ENCODE results near the gene CCL15. TPM values are rescaled to one million over a fixed set of nuclear protein-coding genes. Genes with fewer than 3 reads are reported as not detected.
"Not testable (repeated sequence)": the region's sequence is repeated elsewhere in the genome, so short reads cannot be mapped to it uniquely, and the experiment has no call there.

The CCL15 gene
- total and polyA plus RNA-seq, 2 donors from 2014 or later = 0.82 to 22.2 TPM

DNA sequence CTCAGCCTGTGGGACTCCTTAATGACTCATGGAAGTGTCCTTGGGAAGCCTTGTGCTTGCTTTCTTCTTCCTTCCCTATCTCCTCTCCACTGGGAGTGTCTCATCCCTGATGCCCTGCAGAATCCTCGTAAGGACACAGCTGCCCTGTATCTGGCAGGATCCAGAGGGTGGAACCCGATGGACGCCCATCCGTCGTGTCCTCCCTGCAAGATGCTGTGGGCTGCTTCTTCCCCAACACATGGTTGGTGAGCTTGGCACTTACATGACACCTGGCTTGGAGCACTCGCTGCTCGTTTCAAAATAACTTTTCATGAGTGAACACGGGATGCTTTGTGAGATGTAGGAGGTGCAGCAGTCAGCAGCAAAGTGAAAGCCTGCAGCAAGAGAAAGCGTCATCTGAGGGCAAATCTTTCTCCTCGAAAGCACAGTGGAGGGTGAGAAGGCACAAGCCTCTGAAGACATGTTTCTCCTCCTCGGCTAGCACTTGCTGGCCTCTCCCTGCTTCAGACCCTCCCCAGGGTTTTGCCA is 3.3 kb downstream of the CCL15 start:
- intact Hi-C loops (cut with DNase I) = no loop called here

DNA sequence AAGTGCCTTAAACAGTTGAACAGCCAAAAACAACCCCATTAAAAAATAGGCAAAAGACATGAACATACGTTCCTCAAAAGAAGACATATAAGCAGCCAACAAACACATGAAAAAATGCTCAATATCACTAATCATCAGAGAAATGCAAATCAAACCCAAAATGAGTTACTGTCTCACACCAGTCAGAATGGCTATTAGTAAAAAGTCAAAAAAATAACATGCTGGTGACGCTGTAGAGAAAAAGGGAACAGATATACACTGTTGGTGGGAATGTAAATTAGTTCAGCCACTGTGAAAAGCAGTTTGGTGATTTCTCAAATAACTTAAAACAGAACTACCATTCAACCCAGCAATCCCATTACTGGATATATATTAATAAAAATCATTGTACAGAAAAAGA is 6.0 kb downstream of the CCL15 start:
- H3K36me3 ChIP-seq (ENCODE audit: control insufficient read depth in 2 of 3, insufficient read depth in 3 of 3, low read length in 3 of 3); H3K27ac ChIP-seq (ENCODE audit: low read depth in 2 of 2, low read length in 2 of 2); DNase-seq; intact Hi-C loops (cut with DNase I); H3K9me3 ChIP-seq (ENCODE audit: control insufficient read depth in 2 of 3, insufficient read depth in 1 of 3, low read length in 3 of 3); H3K27me3 ChIP-seq (ENCODE audit: control insufficient read depth, insufficient read depth, low read length); H3K9ac ChIP-seq (ENCODE audit: low read length in 3 of 3); H3K4me3 ChIP-seq (ENCODE audit: low read length in 3 of 3); FAIRE-seq; H3K4me1 ChIP-seq (ENCODE audit: control insufficient read depth in 2 of 3, insufficient read depth in 2 of 3, low read depth in 1 of 3, low read length in 3 of 3): not testable (repeated sequence)

More for the DNA sequence above, 3.3 kb downstream of the CCL15 start:
- Histone ChIP-seq H3K36me3 (ENCODE audit: control insufficient read depth in 2 of 3, insufficient read depth in 3 of 3, low read length in 3 of 3) (no peaks in the 10 kb centered on the region), H3K9me3 (ENCODE audit: control insufficient read depth in 2 of 3, insufficient read depth in 1 of 3, low read length in 3 of 3) (peaks cover 0 to 2% (median 0%) of the 10 kb centered on the region in 3 donors), H3K9ac (ENCODE audit: low read length in 3 of 3) (no peak overlapping the region), H3K27me3 (ENCODE audit: control insufficient read depth, insufficient read depth, low read length) (no peaks in the 10 kb centered on the region), H3K27ac (ENCODE audit: low read depth in 2 of 2, low read length in 2 of 2) (no peak overlapping the region), H3K4me1 (ENCODE audit: control insufficient read depth in 2 of 3, insufficient read depth in 2 of 3, low read depth in 1 of 3, low read length in 3 of 3) (peaks cover 0 to 6% (median 3%) of the 10 kb centered on the region in 3 donors), H3K4me3 (ENCODE audit: low read length in 3 of 3) (no peak overlapping the region)
- FAIRE-seq (no peak), DNase-seq (no peak)
- TF ChIP-seq, protein P1, sequence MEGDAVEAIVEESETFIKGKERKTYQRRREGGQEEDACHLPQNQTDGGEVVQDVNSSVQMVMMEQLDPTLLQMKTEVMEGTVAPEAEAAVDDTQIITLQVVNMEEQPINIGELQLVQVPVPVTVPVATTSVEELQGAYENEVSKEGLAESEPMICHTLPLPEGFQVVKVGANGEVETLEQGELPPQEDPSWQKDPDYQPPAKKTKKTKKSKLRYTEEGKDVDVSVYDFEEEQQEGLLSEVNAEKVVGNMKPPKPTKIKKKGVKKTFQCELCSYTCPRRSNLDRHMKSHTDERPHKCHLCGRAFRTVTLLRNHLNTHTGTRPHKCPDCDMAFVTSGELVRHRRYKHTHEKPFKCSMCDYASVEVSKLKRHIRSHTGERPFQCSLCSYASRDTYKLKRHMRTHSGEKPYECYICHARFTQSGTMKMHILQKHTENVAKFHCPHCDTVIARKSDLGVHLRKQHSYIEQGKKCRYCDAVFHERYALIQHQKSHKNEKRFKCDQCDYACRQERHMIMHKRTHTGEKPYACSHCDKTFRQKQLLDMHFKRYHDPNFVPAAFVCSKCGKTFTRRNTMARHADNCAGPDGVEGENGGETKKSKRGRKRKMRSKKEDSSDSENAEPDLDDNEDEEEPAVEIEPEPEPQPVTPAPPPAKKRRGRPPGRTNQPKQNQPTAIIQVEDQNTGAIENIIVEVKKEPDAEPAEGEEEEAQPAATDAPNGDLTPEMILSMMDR (IDR thresholded peaks at IDR 0.05; ENCODE audit: borderline replicate concordance, extremely low read depth, insufficient read depth) = no peak

DNA sequence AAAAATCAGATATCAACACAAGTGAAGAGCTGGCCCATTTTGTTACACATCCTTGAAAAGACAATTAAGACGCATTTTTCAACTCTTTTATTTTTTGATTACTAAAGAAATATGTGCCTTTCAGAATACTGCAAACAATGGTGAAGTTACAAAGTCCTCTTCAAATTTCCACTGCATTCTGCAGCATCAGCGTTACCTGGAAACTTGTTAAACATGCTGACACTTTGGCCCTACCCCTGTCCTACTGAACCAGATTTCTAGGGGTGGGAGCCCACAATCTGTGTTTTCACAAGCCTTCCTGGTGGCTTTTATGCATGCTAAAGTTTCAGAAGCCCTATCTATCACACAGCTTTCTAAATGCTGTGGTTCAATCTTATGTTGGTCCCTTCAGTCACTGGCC is 10.3 kb downstream of the CCL15 start:
- TF ChIP-seq, protein P1 (IDR thresholded peaks at IDR 0.05; ENCODE audit: borderline replicate concordance, extremely low read depth, insufficient read depth) = no peak
- H3K9ac ChIP-seq (ENCODE audit: low read length in 3 of 3) = no peak overlapping the region
- intact Hi-C loops (cut with DNase I) = no loop called here

DNA sequence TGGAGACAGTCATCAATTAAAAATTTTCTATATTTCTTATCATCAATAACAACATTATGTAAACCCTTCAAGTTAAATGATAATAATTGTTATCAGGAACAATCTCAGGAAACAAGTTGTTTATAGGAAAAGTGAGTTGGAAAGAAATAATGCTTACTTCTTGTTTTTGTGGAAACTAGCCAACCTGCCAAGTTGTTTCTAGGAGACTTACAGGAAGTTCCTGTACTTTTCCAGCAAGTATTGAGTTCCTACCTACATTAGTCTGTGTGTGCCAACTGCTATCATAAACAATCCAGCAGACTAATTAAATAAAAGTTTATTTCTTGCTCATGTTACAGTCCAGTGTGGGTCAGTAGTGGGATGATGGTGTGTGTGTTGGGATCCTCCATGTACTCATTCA is 13.2 kb downstream of the CCL15 start:
- DNase-seq (peak in 1 of 5 donors; percentile 22), FAIRE-seq (no peak)
- Histone ChIP-seq H3K9me3 (ENCODE audit: control insufficient read depth in 2 of 3, insufficient read depth in 1 of 3, low read length in 3 of 3) (no peaks in the 10 kb centered on the region), H3K27ac (ENCODE audit: low read depth in 2 of 2, low read length in 2 of 2) (no peak overlapping the region), H3K9ac (ENCODE audit: low read length in 3 of 3) (no peak overlapping the region), H3K4me1 (ENCODE audit: control insufficient read depth in 2 of 3, insufficient read depth in 2 of 3, low read depth in 1 of 3, low read length in 3 of 3) (peaks cover 0 to 2% (median 0%) of the 10 kb centered on the region in 3 donors), H3K4me3 (ENCODE audit: low read length in 3 of 3) (no peak overlapping the region), H3K36me3 (ENCODE audit: control insufficient read depth in 2 of 3, insufficient read depth in 3 of 3, low read length in 3 of 3) (no peaks in the 10 kb centered on the region), H3K27me3 (ENCODE audit: control insufficient read depth, insufficient read depth, low read length) (no peaks in the 10 kb centered on the region)
- intact Hi-C loops (cut with DNase I) = no loop called here
- TF ChIP-seq, protein P1 (IDR thresholded peaks at IDR 0.05; ENCODE audit: borderline replicate concordance, extremely low read depth, insufficient read depth) = no peak

More for the DNA sequence above, 10.3 kb downstream of the CCL15 start:
- no peaks in the 10 kb centered on the region for H3K36me3 ChIP-seq (ENCODE audit: control insufficient read depth in 2 of 3, insufficient read depth in 3 of 3, low read length in 3 of 3)
- peaks cover 0 to 2% (median 0%) of the 10 kb centered on the region in 3 donors for H3K4me1 ChIP-seq (ENCODE audit: control insufficient read depth in 2 of 3, insufficient read depth in 2 of 3, low read depth in 1 of 3, low read length in 3 of 3)
- peaks cover 0 to 2% (median 0%) of the 10 kb centered on the region in 3 donors for H3K9me3 ChIP-seq (ENCODE audit: control insufficient read depth in 2 of 3, insufficient read depth in 1 of 3, low read length in 3 of 3)
- FAIRE-seq = no peak
- DNase-seq = peak in 1 of 5 donors; percentile 15
- no peaks in the 10 kb centered on the region for H3K27me3 ChIP-seq (ENCODE audit: control insufficient read depth, insufficient read depth, low read length)
- no peak overlapping the region for H3K27ac ChIP-seq (ENCODE audit: low read depth in 2 of 2, low read length in 2 of 2)
- H3K4me3 ChIP-seq (ENCODE audit: low read length in 3 of 3) = no peak overlapping the region

Data from kidney (tissue), 14 donors.